Heart right ventricle (tissue), 16 donors: Measurements from ENCODE around the gene IRX4. TPM values are rescaled to one million over a fixed set of nuclear protein-coding genes. Genes with fewer than 3 reads are reported as not detected.

ENCODE experiments used
- ATAC-seq, 8 donors: fragments of 200-7000 bp; cut with Tn5 transposase; one replicate each; pipeline ENCODE4 v1.9.1; 2020; ENCODE audit warnings: mild to moderate bottlenecking in 8 of 8, moderate library complexity in 8 of 8, moderate number of reproducible peaks in 1 of 8
- DNase-seq, 2 donors: peaks; one replicate each; pipeline ENCODE4 v3.0.0-alpha.2; 2020
- H3K27ac ChIP-seq, 10 donors: fragments of 200-600 bp; sonication (generic) in 2 of 10; one replicate each; pipeline versions ENCODE4 v1.5.0 to v1.8.0; 2020 to 2022; ENCODE audit warnings: mild to moderate bottlenecking in 3 of 10
- H3K27me3 ChIP-seq, 7 donors: fragments of 200-600 bp; one replicate each; pipeline ENCODE4 v1.8.0; 2021 to 2022; ENCODE audit warnings: mild to moderate bottlenecking in 2 of 7
- H3K36me3 ChIP-seq, 9 donors: fragments of 200-600 bp; sonication (generic) in 1 of 9; one replicate each; pipeline versions ENCODE4 v1.5.0 to v1.8.0; 2020 to 2022; ENCODE audit warnings: mild to moderate bottlenecking in 2 of 9
- H3K4me1 ChIP-seq, 9 donors: fragments of 200-600 bp; sonication (generic) in 1 of 9; one replicate each; pipeline versions ENCODE4 v1.5.0 to v1.8.0; 2020 to 2022; ENCODE audit warnings: mild to moderate bottlenecking in 4 of 9
- H3K4me3 ChIP-seq, 10 donors: fragments of 200-600 bp; sonication (generic) in 2 of 10; one replicate each; pipeline versions ENCODE4 v1.5.0 to v1.8.0; 2020 to 2022; ENCODE audit warnings: mild to moderate bottlenecking in 7 of 10, moderate library complexity in 2 of 10
- H3K9me3 ChIP-seq, 11 donors: fragments of 200-600 bp in 10 of 11; sonication (generic) in 2 of 11; one replicate each; pipeline versions ENCODE4 v1.5.0 to v1.8.0; 2013 to 2022; ENCODE audit warnings: mild to moderate bottlenecking in 2 of 11, control low read depth in 1 of 11, moderate library complexity in 1 of 11
- CTCF ChIP-seq, 9 donors: fragments of 200-600 bp; sonication (generic) in 2 of 9; IDR thresholded peaks; one replicate each; pipeline versions ENCODE4 v1.5.0 to v1.8.0; 2021 to 2022; ENCODE audit warnings: antibody characterized with exemption in 9 of 9, mild to moderate bottlenecking in 5 of 9, moderate library complexity in 1 of 9
- WGBS, 2 donors: extraction: QIAGEN DNeasy Blood & Tissue Kit; methylation state at CpG; one replicate each; pipeline ENCODE4 v1.1.7; 2013; ENCODE audit warnings: inconsistent platforms in 1 of 2; 5-methylcytosine and 5-hydroxymethylcytosine counted together
- intact Hi-C, 10 donors: fragments of 100-400 bp; cut with DNase I; formaldehyde crosslinking; loops; one replicate each; pipeline versions ENCODE4 v1.11.1 to v1.14.2; 2022
- polyA plus RNA-seq, 2 donors: library from polyadenylated mRNA; stranded (reverse); fragments of 200-250 nt; gene quantifications; one replicate each; pipeline ENCODE4 v1.2.3, GENCODE V29; 2013
- total RNA-seq, 10 donors: library from RNA; stranded (reverse); fragmentation: NEBNext Ultra II Directional in 3 of 10; extraction: Animal tissue kit (Norgen Biotek cat#: 25700) in 3 of 10; gene quantifications; one replicate each; pipeline versions ENCODE4 v1.2.1 to v1.2.4, GENCODE V29; 2021 to 2023
- donor health status: Arrhythmogenic right ventricular cardiomyopathy.
- donor health status: ischemic (EF 13 %, LVEDD 7.1; RV severe dilation, severe dysfunction).
- donor health status: healthy with polysubstance abuse.
- donor health status: DM: no; HTN: yes; CAD: no.
- donor health status: DM: no; HTN: no; CAD: no.
- donor health status: ischemic (EF 25% LVEDD 6.9; RV normal size, moderate dysfunction).
- donor health status: ischemic (EF 25% LVEDD 5.7; RV mildly dilated, moderate dysfunction).
- donor health status: healthy.
- donor health status: DM: yes; HTN: yes; CAD: no.
- donor health status: Ischemic cardiomyopathy.
- donor health status: ischemic (EF 35%, LVEDD 5.7; RV mildly dilated, moderate dysfunction).
- donor health status: nonischemic (EF 11% LVEDD 7.7; RV severe dilation, severe dysfunction).
- donor health status: DM: yes; HTN: yes; CAD: no.
- donor health status: PGD.
- donor health status: ischemic (EF 29% LVEDD 5.4; RV normal size, mild dysfunction).
- donor health status: nonischemic (EF 23%, LVEDD 6.1; RV moderate dilation, normal function).

The IRX4 gene
- total and polyA plus RNA-seq, 12 donors = 6.1 to 19.1 (median 11.2) TPM

- Histone ChIP-seq H3K36me3 (no peaks in the 10 kb centered on the region), H3K4me3 (no peak overlapping the region), H3K27ac (no peak overlapping the region), H3K4me1 (no peaks in the 10 kb centered on the region), H3K9me3 (peaks cover 0 to 10% (median 0%) of the 10 kb centered on the region in 11 donors), H3K27me3 (peaks cover 0 to 7% (median 0%) of the 10 kb centered on the region in 7 donors)
- ATAC-seq = no peak
- DNase-seq = no peak
- intact Hi-C loops = no loop called here
- 88% methylated on average over 33 to 34 of the region's 34 CpGs for WGBS, 2 donors
- no peak for TF ChIP-seq CTCF (IDR thresholded peaks at IDR 0.05)
Measured at GRCh38 chr5:1916041-1917001, 33.6 kb upstream of the IRX4 start.

DNA sequence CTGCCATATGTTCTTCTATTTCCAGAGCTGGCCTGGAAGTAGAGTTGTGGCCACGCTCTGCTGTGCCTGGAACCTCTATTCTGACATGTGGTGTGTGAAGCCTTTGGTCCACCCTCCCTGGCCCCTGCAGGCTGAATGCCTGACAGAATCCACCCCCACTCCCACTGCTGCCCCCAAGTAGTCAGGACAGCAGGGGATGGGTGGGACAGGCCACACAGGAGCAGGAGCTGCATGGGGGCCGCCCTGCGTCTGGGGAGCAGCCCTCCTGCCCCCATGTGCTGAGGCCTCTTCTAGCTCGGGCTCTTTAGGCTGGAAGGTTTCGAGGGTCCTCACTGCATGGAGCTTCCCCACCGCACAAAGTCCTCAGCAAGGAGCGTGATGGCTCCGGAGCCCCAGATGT, 32.6 kb upstream of the IRX4 start:
- no peak for DNase-seq
- H3K9me3 ChIP-seq = peaks cover 0 to 10% (median 0%) of the 10 kb centered on the region in 11 donors
- intact Hi-C loops = no loop called here
- no peak for TF ChIP-seq CTCF (IDR thresholded peaks at IDR 0.05)
- H3K27me3 ChIP-seq = peaks cover 0 to 7% (median 0%) of the 10 kb centered on the region in 7 donors
- no peak for ATAC-seq
- 91 to 96% methylated on average over 8 of the region's 8 CpGs for WGBS, 2 donors
- no peak overlapping the region for H3K27ac ChIP-seq
- H3K36me3 ChIP-seq = no peaks in the 10 kb centered on the region
- no peaks in the 10 kb centered on the region for H3K4me1 ChIP-seq
- no peak overlapping the region for H3K4me3 ChIP-seq

GRCh38 chr5:1914471-1914870, 31.7 kb upstream of the IRX4 start:
- Histone ChIP-seq H3K27me3 (peaks cover 0 to 7% (median 0%) of the 10 kb centered on the region in 7 donors), H3K9me3 (peaks cover 0 to 10% (median 0%) of the 10 kb centered on the region in 11 donors), H3K36me3 (no peaks in the 10 kb centered on the region), H3K27ac (no peak overlapping the region), H3K4me3 (no peak overlapping the region), H3K4me1 (no peaks in the 10 kb centered on the region)
- ATAC-seq (no peak), DNase-seq (no peak)
- intact Hi-C loops = no loop called here
- TF ChIP-seq CTCF (IDR thresholded peaks at IDR 0.05) = no peak
- WGBS, 2 donors = 84 to 91% methylated on average over 8 of the region's 8 CpGs

DNA sequence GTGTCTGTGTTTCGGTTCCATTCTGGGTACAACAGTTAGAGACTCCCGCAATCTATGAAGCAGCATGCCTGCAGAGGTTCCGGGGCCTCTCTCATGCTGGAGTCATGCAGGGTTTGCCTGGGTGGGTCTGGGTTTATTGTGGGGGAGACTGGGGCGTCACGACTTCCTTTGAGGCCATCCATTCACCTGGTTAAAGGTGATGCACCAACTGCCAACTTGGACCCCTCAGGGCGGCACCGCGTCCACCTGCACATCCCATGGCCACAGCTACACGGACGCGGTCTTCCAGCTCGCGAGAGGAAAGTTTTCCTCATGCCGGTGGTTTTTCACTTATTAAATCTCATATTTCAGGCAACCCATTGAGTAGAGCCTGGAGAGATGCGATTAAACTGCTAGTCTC, 30.9 kb upstream of the IRX4 start:
- 95 to 97% methylated on average over 15 of the region's 15 CpGs for WGBS, 2 donors
- no peak overlapping the region for H3K4me3 ChIP-seq
- DNase-seq (no peak), ATAC-seq (no peak)
- peaks cover 0 to 4% (median 0%) of the 10 kb centered on the region in 7 donors for H3K27me3 ChIP-seq
- H3K36me3 ChIP-seq = no peaks in the 10 kb centered on the region
- H3K27ac ChIP-seq = no peak overlapping the region
- no peaks in the 10 kb centered on the region for H3K4me1 ChIP-seq
- TF ChIP-seq CTCF (IDR thresholded peaks at IDR 0.05) = no peak
- intact Hi-C loops = no loop called here
- H3K9me3 ChIP-seq = peaks cover 0 to 10% (median 0%) of the 10 kb centered on the region in 11 donors
